Stimulated activated naive CD8-positive, alpha-beta T cell treated with anti-CD3 and anti-CD28 coated beads, Interleukin-15, Interleukin-2, amounts not matched to agents 100 ng/mL and 50 ng/mL, for 24 hours (primary cell): ENCODE results near the gene AUP1.

Experiments used
- H3K27ac Mint-ChIP-seq: one replicate; pipeline ENCODE4 v1.8.0; 2021; ENCODE audit warnings: mild to moderate bottlenecking, mixed read lengths
- H3K27me3 Mint-ChIP-seq: one replicate; pipeline ENCODE4 v1.8.0; 2021; ENCODE audit warnings: mixed read lengths
- H3K36me3 Mint-ChIP-seq: one replicate; pipeline ENCODE4 v1.8.0; 2021; ENCODE audit warnings: low read depth, mixed read lengths
- H3K4me1 Mint-ChIP-seq: one replicate; pipeline ENCODE4 v1.8.0; 2021; ENCODE audit warnings: low read depth, mixed read lengths
- H3K4me3 Mint-ChIP-seq: one replicate; pipeline ENCODE4 v1.8.0; 2021; ENCODE audit warnings: mild to moderate bottlenecking, mixed read lengths
- H3K9me3 Mint-ChIP-seq: one replicate; pipeline ENCODE4 v1.8.0; 2021; ENCODE audit warnings: mixed read lengths

AUP1 gene

DNA sequence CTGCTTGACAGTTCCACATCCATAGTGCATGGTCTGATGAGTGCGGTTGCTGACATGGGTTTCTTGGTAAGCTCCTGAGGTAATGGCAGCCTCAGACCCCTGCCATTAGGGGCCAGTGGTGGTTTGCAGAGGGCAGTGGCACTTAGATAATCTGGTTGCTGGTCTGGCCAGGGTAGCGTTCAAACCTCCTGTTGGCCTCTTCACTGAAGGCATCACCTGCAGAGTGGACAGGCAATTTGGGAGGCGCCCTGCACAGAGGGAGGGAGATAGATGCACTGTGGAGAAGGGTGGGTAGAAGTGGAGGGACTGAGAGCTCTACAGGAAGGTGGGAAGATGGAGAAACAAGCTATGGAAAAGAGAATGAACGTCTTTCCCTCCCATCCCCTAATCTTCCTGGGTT, 4.0 kb upstream of the AUP1 start:
- peaks cover 35% of the 10 kb centered on the region for H3K36me3 Mint-ChIP-seq
- H3K27ac Mint-ChIP-seq, result no peak overlapping the region
- H3K4me1 Mint-ChIP-seq, result peaks cover 26% of the 10 kb centered on the region
- peaks cover 9% of the 10 kb centered on the region for H3K27me3 Mint-ChIP-seq
- no peak overlapping the region for H3K4me3 Mint-ChIP-seq
- H3K9me3 Mint-ChIP-seq, result no peaks in the 10 kb centered on the region

DNA sequence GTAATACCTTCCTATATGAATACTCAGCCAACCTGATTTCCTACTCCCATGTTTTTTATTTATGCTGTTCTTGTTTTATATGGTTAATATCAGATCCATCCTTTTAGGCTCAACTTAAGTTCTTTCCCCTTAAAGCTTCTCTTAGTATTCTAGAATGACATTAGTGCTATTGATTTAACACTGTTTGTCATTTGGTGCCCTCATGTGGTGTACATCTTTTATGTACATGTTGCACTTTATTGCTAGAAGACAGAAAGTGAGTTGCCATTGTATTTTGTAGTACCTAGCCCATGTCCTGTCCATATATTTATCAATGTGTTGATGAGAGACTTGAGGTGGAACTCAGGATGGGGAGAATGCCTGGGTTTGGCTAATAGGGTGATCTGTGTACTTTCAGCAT, 2.7 kb upstream of the AUP1 start:
- no peaks in the 10 kb centered on the region for H3K27me3 Mint-ChIP-seq
- peak overlapping the region; percentile 78 for H3K27ac Mint-ChIP-seq
- peaks cover 47% of the 10 kb centered on the region for H3K36me3 Mint-ChIP-seq
- no peaks in the 10 kb centered on the region for H3K9me3 Mint-ChIP-seq
- H3K4me3 Mint-ChIP-seq, result peak overlapping the region; percentile 99
- peaks cover 38% of the 10 kb centered on the region for H3K4me1 Mint-ChIP-seq

DNA sequence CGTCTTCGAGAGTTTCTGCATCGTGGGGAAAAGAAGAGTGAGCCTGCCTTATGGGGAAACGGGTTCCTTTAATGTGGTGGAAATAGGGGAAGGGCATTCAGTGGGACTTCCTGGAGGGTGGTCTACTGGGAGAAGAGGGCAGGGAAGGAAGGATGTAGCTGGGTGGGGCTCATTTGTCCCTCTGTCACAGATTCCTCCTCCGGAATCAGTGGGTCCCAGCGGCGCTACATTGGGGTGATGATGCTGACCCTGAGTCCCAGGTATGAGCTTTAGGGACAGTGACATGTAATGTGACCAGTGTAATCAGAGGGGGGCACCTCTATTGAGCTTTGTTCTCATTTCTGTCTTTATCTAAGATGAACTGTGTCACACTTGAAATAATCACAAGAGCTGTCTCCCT, 2.2 kb upstream of the AUP1 start:
- H3K4me3 Mint-ChIP-seq, result peak overlapping the region; percentile 99
- H3K36me3 Mint-ChIP-seq, result peaks cover 53% of the 10 kb centered on the region
- peak overlapping the region; percentile 78 for H3K27ac Mint-ChIP-seq
- no peaks in the 10 kb centered on the region for H3K9me3 Mint-ChIP-seq
- peaks cover 44% of the 10 kb centered on the region for H3K4me1 Mint-ChIP-seq
- H3K27me3 Mint-ChIP-seq, result no peaks in the 10 kb centered on the region

DNA sequence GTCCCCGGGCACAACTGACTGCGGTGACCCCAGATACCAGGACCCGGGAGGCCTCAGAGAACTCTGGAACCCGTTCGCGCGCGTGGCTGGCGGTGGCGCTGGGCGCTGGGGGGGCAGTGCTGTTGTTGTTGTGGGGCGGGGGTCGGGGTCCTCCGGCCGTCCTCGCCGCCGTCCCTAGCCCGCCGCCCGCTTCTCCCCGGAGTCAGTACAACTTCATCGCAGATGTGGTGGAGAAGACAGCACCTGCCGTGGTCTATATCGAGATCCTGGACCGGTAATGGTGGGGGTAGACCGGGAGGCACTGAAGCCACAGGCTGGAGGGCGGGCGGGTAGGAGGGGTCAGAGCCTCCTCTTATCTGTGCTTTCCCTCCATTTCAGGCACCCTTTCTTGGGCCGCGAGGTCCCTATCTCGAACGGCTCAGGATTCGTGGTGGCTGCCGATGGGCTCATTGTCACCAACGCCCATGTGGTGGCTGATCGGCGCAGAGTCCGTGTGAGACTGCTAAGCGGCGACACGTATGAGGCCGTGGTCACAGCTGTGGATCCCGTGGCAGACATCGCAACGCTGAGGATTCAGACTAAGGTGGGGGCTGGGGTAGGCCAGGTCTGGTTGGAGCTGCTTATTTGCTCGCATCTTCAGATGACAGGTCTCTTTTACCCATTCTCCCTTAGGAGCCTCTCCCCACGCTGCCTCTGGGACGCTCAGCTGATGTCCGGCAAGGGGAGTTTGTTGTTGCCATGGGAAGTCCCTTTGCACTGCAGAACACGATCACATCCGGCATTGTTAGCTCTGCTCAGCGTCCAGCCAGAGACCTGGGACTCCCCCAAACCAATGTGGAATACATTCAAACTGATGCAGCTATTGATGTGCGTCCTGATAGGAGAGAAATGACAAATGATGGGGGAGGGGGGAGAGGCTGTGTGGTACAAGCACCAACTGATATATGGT, 1.0 kb upstream of the AUP1 start:
- no peaks in the 10 kb centered on the region for H3K9me3 Mint-ChIP-seq
- no peaks in the 10 kb centered on the region for H3K27me3 Mint-ChIP-seq
- peak overlapping the region; percentile 99 for H3K4me3 Mint-ChIP-seq
- H3K27ac Mint-ChIP-seq, result peak overlapping the region; percentile 78
- H3K36me3 Mint-ChIP-seq, result peaks cover 63% of the 10 kb centered on the region
- peaks cover 50% of the 10 kb centered on the region for H3K4me1 Mint-ChIP-seq

DNA sequence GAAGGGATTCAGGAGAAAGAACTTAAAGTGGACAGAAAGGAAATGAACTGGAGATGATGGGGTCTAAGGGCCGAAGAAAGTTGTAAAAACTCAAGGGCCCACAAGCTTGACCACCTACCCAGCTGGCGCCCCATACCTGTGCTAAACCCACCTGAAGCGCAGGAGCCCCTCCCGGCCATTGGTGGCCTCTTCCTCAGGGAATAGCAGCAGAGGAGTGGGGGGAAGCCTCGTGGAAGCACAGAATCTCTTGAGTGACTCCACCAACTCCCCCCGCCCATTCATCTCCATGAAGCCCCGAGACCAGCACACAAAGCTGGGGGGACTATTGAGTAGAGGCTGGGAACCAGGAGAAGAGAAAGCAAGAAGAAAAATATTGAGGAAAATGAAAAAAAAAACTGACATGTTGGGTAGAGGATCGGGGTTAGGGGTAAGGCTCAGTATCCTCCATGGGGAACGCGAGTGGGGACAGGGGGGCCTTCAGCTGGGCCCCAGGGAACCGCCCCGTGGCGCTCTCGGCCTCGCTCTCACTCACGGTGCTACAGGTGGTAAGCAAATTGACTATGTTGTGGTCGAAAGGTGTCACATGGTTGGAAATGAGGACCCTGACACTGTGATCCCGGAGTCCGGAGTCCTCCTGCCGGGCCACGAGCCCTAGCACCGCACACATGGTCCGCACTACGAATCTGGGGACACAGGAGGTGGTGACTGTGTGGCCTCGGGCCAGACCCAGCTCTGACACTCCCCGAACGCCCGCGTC, 728 bp downstream of the AUP1 start:
- peaks cover 50% of the 10 kb centered on the region for H3K4me1 Mint-ChIP-seq
- H3K4me3 Mint-ChIP-seq, result peak overlapping the region; percentile 99
- H3K36me3 Mint-ChIP-seq, result peaks cover 60% of the 10 kb centered on the region
- no peaks in the 10 kb centered on the region for H3K27me3 Mint-ChIP-seq
- no peaks in the 10 kb centered on the region for H3K9me3 Mint-ChIP-seq
- H3K27ac Mint-ChIP-seq, result peak overlapping the region; percentile 98

DNA sequence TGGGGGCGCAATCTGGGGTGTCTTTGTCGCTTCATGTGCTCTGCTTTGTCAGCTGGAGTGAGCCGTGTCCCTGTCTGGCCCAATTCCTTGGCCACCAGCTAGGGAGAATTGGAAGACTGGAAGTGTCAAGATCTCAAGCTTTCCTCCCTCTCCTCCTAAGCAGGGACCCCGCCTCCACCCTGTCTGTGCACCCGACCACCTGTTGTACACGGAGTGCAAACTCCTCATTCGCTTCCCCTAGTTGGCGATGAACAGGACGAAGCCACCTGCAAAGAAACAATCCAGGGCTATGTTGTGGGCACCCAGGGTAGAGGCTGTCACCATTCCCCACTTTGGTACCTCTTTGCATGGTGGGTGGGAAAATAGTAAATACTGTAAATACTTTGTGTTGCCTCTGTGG, 1.8 kb downstream of the AUP1 start:
- peak overlapping the region; percentile 98 for H3K27ac Mint-ChIP-seq
- peaks cover 50% of the 10 kb centered on the region for H3K4me1 Mint-ChIP-seq
- no peaks in the 10 kb centered on the region for H3K9me3 Mint-ChIP-seq
- no peaks in the 10 kb centered on the region for H3K27me3 Mint-ChIP-seq
- peak overlapping the region; percentile 99 for H3K4me3 Mint-ChIP-seq
- peaks cover 59% of the 10 kb centered on the region for H3K36me3 Mint-ChIP-seq

DNA sequence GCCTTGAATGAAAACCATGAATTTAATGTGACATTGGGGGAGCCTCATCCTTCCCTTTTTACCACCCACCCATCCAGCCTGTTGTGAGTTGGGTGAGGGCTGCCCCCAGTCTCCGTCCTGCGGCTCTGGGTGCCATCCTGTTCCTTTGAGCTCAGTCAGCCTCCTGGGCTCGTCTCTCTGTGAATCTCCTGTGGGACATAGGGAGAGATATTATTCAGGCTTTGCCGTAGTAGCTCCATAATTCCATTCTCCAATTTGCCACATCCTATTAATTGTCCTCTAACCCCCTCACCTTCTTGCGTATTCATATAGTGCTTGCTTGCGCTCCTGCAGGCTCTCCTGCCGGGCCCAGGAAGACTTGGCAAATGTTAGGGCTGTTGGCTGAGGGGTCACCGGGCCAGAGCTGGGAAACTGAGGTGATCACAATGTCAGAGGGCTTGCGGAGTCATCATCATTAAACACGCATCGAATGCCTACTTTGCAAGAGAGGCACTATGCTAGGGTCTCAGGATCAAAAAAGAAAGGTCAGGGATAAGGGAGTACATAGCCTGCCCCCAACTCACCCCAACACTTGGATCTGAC, 2.8 kb downstream of the AUP1 start:
- Mint-ChIP-seq H3K27me3 (peaks cover 4% of the 10 kb centered on the region), H3K4me1 (peaks cover 43% of the 10 kb centered on the region), H3K36me3 (peaks cover 49% of the 10 kb centered on the region), H3K9me3 (no peaks in the 10 kb centered on the region), H3K27ac (no peak overlapping the region), H3K4me3 (peak overlapping the region; percentile 99)

DNA sequence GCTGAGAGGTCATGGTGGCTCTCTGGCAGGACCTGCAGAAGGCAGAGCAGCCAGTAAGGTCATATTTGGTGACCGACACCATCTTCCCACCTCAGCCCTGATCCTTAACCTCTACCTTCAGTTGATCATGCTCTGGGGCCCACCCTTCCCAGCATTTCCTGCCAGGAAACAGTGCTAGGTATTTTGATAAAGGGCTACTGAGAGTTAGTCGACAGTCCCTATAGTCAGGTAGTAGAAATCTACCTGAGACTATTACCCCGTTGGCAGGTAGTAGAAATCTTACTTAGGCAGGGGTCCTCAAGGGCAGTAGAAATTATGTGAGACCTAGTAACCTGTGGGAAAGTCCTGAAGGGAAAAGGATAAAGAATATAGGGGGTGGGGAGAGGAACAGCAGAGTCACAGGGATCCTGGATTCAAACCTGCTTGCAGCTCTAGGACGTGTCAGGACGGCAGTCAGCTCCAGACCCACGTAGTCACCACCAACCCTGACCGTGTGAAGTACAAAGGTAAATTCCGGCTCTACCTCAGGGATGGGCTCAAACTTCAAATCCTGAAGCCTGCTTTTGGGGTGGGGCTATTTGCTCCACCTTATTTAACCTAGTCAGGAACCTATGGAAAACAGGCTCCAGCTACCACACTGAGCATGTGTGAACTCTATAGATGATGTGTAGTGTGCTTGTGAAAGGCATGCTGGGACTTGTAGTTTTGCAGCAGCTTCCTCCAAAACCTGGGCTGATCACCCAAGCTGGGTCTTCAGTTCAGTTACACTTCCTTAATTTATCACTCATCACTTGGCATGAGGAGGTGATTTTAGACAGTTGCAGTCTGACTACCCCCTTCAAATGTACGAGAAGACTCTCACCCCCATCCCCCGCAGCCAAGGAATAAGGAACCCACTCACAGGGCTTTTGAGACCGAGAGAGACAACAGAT, 3.5 kb downstream of the AUP1 start, which contains the start of gene DQX1:
TSS of gene DQX1 (minus strand) at position 515 of the 932 bp plus-strand sequence. CDS start at position 13, 502 bp downstream.
- H3K36me3 Mint-ChIP-seq, result peaks cover 42% of the 10 kb centered on the region
- H3K4me3 Mint-ChIP-seq, result peak within 1 kb of the TSS; percentile 99
- H3K27ac Mint-ChIP-seq, result no peak within 1 kb of the TSS
- no peaks in the 10 kb centered on the region for H3K9me3 Mint-ChIP-seq
- peaks cover 35% of the 10 kb centered on the region for H3K4me1 Mint-ChIP-seq
- H3K27me3 Mint-ChIP-seq, result peaks cover 4% of the 10 kb centered on the region

DNA sequence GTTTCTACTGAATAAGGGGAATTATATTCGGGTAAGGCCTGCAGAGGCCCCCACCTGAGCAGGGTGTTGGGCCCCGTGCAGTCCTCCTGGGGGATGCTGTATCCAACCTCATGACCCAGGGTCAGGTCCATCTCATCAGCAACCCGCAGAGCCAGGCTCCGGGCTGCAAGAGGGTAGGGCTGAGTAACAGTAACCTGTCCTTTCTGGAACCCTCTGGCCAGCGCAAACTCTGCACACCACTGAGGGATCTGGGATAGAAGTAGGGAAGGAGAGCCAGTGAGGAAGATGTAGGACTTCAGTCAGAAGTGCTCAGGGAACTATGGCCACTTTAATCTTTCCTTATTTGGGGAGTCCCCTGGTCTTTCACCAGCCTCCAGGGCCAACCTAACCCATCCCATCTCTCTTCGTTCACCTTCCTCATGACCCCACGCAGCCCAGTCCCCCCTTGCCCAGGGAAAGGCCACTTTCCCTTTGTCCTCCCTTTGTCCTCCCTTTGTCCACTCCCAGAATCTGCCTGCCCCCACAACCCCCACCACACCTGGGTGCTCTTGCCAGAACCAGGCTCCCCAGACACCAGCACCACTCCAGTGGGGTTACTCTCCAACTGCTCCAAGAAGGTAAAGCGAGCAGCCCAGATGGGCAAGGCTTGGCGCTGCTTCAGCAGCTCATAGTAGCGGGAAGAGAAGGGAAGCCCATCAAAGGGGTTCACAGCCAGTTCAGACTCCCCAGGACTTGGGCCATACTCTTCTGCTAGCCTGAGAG, 4.4 kb downstream of the AUP1 start:
- Mint-ChIP-seq H3K36me3 (peaks cover 36% of the 10 kb centered on the region), H3K9me3 (no peaks in the 10 kb centered on the region), H3K4me1 (peaks cover 30% of the 10 kb centered on the region), H3K27ac (no peak overlapping the region), H3K4me3 (no peak overlapping the region), H3K27me3 (peaks cover 8% of the 10 kb centered on the region)

DNA sequence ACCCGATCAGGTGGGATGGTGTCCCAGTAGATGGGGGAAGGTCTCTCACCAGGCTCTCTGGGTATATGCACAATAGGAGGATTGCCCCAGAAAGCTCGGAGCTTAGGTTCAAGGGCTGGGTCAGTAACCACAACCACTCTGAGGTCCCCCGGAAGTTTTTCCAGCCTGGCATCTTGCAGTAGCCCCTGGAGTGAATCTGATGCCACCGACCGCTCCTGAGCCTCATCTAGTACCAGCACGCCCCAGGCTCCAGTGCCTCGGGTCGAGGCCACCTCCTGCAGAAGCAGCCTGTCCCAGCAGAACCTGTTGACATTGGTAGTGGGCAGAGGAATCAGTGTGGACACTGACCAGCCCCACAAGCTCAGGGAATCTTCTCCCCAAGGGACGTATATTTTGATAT, 5.5 kb downstream of the AUP1 start:
- H3K27ac Mint-ChIP-seq, result no peak overlapping the region
- no peak overlapping the region for H3K4me3 Mint-ChIP-seq
- no peaks in the 10 kb centered on the region for H3K9me3 Mint-ChIP-seq
- H3K36me3 Mint-ChIP-seq, result peaks cover 33% of the 10 kb centered on the region
- H3K27me3 Mint-ChIP-seq, result peaks cover 20% of the 10 kb centered on the region
- H3K4me1 Mint-ChIP-seq, result peaks cover 30% of the 10 kb centered on the region

DNA sequence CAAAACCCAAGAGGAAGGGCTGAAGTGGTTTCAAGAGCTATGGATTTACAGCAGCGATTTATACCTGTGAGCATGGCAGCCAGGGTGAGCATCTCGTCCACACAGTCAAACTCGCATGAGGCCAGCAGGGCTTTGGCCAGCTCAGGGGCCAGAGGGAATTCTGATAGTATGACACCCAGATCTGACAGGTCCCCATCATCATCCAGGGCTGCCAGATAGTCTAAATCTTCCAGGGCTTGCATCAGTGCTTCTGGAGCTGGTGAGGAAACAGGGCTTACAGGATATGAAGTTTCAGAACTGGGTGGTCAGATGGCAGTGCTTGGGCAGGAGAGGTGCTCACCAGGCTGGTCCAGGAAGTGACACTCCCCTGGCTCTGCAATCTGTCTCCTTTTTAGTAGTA, 7.0 kb downstream of the AUP1 start:
- peaks cover 15% of the 10 kb centered on the region for H3K4me1 Mint-ChIP-seq
- peaks cover 18% of the 10 kb centered on the region for H3K36me3 Mint-ChIP-seq
- H3K27ac Mint-ChIP-seq, result no peak overlapping the region
- H3K27me3 Mint-ChIP-seq, result peaks cover 35% of the 10 kb centered on the region
- H3K9me3 Mint-ChIP-seq, result no peaks in the 10 kb centered on the region
- H3K4me3 Mint-ChIP-seq, result no peak overlapping the region

DNA sequence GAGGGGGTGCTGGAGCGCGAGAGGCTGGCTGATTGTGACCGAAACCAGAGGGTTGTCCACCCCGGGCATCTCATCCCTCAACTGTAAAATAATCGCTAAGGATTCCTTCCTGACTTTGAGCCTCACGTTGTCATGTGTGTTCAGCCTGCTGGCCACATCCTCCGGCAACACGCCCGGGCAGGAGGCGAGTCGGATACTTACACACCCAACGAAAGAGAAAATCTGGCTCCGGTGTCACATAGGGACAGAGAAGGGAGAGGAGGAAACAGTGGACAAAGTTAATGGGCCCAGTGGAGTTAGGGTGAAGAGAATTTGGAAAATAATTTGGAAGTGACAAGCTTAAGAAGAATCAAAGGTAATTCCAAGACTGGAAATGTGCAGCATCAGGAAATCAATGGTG, 12.9 kb downstream of the AUP1 start:
- Mint-ChIP-seq H3K27me3 (peaks cover 74% of the 10 kb centered on the region), H3K27ac (peak overlapping the region; percentile 14), H3K4me3 (peak overlapping the region; percentile 58), H3K9me3 (no peaks in the 10 kb centered on the region), H3K4me1 (peaks cover 25% of the 10 kb centered on the region), H3K36me3 (no peaks in the 10 kb centered on the region)

DNA sequence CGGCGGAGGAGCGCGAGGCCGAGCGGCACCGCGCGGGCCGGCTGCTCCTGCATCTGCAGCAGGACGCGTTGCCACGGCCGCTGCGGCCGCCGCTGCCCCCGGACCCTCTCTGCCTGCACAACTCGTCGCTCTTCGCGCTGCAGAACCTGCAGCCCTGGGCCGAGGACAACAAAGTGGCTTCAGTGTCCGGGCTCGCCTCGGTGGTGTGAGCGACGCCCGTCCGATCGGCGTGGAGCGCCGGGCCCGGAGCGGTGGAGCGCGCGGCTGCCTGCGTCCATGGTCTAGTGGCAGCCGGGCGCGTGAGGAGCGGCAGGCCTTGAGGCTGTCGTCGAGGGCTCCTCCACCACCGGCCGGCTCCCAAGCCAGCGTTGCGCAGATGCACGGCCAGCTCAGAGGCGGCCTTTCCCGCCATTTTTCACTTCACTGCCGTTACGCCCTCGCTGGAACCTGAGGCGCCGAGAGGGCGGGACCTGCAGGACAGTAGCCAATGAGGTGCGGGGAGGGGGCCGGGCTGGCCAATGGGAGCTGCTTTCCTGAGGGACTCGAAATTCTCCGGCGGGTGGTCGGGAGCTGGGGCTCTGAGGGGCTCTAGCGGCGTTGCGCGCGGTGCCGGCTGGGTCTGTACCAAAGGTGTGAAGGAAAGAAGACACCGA, 13.4 kb downstream of the AUP1 start:
- Mint-ChIP-seq H3K4me1 (peaks cover 25% of the 10 kb centered on the region), H3K27ac (no peak overlapping the region), H3K27me3 (peaks cover 79% of the 10 kb centered on the region), H3K9me3 (no peaks in the 10 kb centered on the region), H3K4me3 (peak overlapping the region; percentile 58), H3K36me3 (no peaks in the 10 kb centered on the region)
